Keratinocyte (primary cell): ENCODE measurements around the gene EGFR. TPM values are rescaled to one million over a fixed set of nuclear protein-coding genes. Genes with fewer than 3 reads are reported as not detected.

Experiments
- DNase-seq: peaks from one replicate; pipeline ENCODE4 v3.0.0-alpha.2; 2011; ENCODE audit warnings: low read depth, missing footprints, low spot score
- FAIRE-seq: peaks from 2 replicates; lab custom pipeline; 2011; peaks lifted over from hg19 to GRCh38; lab: Jason Lieb, UNC
- H2AFZ ChIP-seq: 2 replicates; pipeline ENCODE4 v1.6.0; 2012; ENCODE audit warnings: low read length, control low read depth, inconsistent platforms; ENCODE audit not compliant: control insufficient read depth
- H3K27ac ChIP-seq: 2 replicates; pipeline ENCODE4 v1.5.1; 2011; ENCODE audit warnings: low read length; ENCODE audit not compliant: control insufficient read depth, insufficient read depth
- H3K27me3 ChIP-seq: 3 replicates; pipeline ENCODE4 v1.6.0; 2011; ENCODE audit warnings: low read length; ENCODE audit not compliant: control insufficient read depth, insufficient read depth; ENCODE audit errors: extremely low read depth
- H3K36me3 ChIP-seq, 2 experiments: 2 replicates in 1 of 2; 3 replicates in 1 of 2; pipeline ENCODE4 v1.5.1; 2011; ENCODE audit warnings: low read length in 2 of 2, mild to moderate bottlenecking in 1 of 2; ENCODE audit not compliant: control insufficient read depth in 2 of 2, insufficient read depth in 2 of 2; ENCODE audit errors: extremely low read depth in 1 of 2
- H3K4me1 ChIP-seq: 3 replicates; pipeline ENCODE4 v1.5.1; 2011; ENCODE audit warnings: low read length; ENCODE audit not compliant: control insufficient read depth, insufficient read depth; ENCODE audit errors: extremely low read depth
- H3K4me2 ChIP-seq: 3 replicates; pipeline ENCODE4 v1.6.0; 2011; ENCODE audit warnings: low read depth, low read length; ENCODE audit not compliant: control insufficient read depth, insufficient read depth; ENCODE audit errors: extremely low read depth
- H3K4me3 ChIP-seq, 3 experiments: fragments of 200-600 bp in 1 of 3; sonication (generic) in 1 of 3; 2 replicates in 2 of 3; 3 replicates in 1 of 3; pipeline ENCODE4 v1.5.1; 2011 to 2016; ENCODE audit warnings: low read length in 3 of 3, mild to moderate bottlenecking in 3 of 3, control low read depth in 2 of 3, inconsistent platforms in 1 of 3, low read depth in 1 of 3, mixed read lengths in 1 of 3, mixed run types in 1 of 3, moderate library complexity in 1 of 3; ENCODE audit not compliant: control insufficient read depth in 2 of 3, insufficient read depth in 2 of 3; ENCODE audit errors: extremely low read depth in 1 of 3
- H3K79me2 ChIP-seq: 2 replicates; pipeline ENCODE4 v1.6.0; 2012; ENCODE audit warnings: low read length; ENCODE audit not compliant: control insufficient read depth, insufficient read depth
- H3K9ac ChIP-seq: 3 replicates; pipeline ENCODE4 v1.6.0; 2011; ENCODE audit warnings: low read length; ENCODE audit not compliant: control insufficient read depth, insufficient read depth; ENCODE audit errors: extremely low read depth
- H3K9me1 ChIP-seq: 3 replicates; pipeline ENCODE4 v1.6.0; 2011; ENCODE audit warnings: low read length; ENCODE audit not compliant: control insufficient read depth, insufficient read depth; ENCODE audit errors: extremely low read depth
- H3K9me3 ChIP-seq: 2 replicates; pipeline ENCODE4 v1.5.1; 2012; ENCODE audit warnings: low read depth, low read length; ENCODE audit not compliant: control insufficient read depth
- H4K20me1 ChIP-seq: 3 replicates; pipeline ENCODE4 v1.6.0; 2011; ENCODE audit warnings: low read length; ENCODE audit not compliant: control insufficient read depth, insufficient read depth; ENCODE audit errors: extremely low read depth
- CTCF ChIP-seq, 3 experiments: IDR thresholded peaks in 1 of 3; conservative IDR thresholded peaks in 1 of 3; optimal IDR thresholded peaks in 1 of 3; 2 replicates in 2 of 3; 3 replicates in 1 of 3; pipeline versions ENCODE3 to v1.5.1; 2011; ENCODE audit warnings: low read length in 3 of 3, mild to moderate bottlenecking in 3 of 3, moderate library complexity in 2 of 3, control low read depth in 1 of 3, inconsistent platforms in 1 of 3; ENCODE audit not compliant: insufficient read depth in 2 of 3; ENCODE audit errors: extremely low read depth in 1 of 3
- EZH2 ChIP-seq: IDR thresholded peaks from one replicate; pipeline ENCODE4 v1.6.1; 2012; ENCODE audit warnings: inconsistent platforms, mild to moderate bottlenecking, low read length, moderate library complexity
- dilution Hi-C: fragments of 300-500 bp; cut with MboI; formaldehyde crosslinking; loops from one replicate; pipeline ENCODE4 v1.7.0; 2020; ENCODE audit warnings: low sequenced_read_pairs; ENCODE audit not compliant: extremely low pct_ligation_motif_present
- polyA plus RNA-seq, 5 experiments: library from polyadenylated mRNA; depleted of rRNA in 3 of 5; stranded (reverse) in 3 of 5; stranded (forward) in 1 of 5; unstranded in 1 of 5; fragments of >200 nt; gene quantifications; 1 replicate in 1 of 5; 2 replicates in 3 of 5; 3 replicates in 1 of 5; pipeline versions ENCODE4 v1.2.1 to v1.2.3, GENCODE V29; 2011 to 2012; ENCODE audit warnings: missing spikeins in 2 of 5, low read depth in 1 of 5, low replicate concordance in 1 of 5

EGFR gene
- polyA plus RNA-seq, 1 donor (not counting 4 experiments of a cell fraction or from before 2014, with no cell fraction given): 120 TPM

- Histone ChIP-seq H3K27ac (no peak overlapping the region), H3K9me1 (no peaks in the 10 kb centered on the region), H3K9me3 (no peaks in the 10 kb centered on the region), H3K79me2 (no peaks in the 10 kb centered on the region), H3K4me3 (no peak overlapping the region), H3K4me1 (peaks cover 19% of the 10 kb centered on the region), H3K36me3 (no peaks in the 10 kb centered on the region), H4K20me1 (no peaks in the 10 kb centered on the region), H2AFZ (no peak overlapping the region), H3K27me3 (no peaks in the 10 kb centered on the region), H3K4me2 (peak overlapping the region; percentile 4), H3K9ac (no peak overlapping the region)
- TF ChIP-seq CTCF (optimal IDR thresholded peaks at IDR 0.05 in 1 of 3, IDR thresholded peaks at IDR 0.05 in 1 of 3, conservative IDR thresholded peaks at IDR 0.05 in 1 of 3; ENCODE audit: extremely low read depth in 1 of 3, insufficient read depth in 2 of 3, low read length in 3 of 3) (no peak), EZH2 (no peak)
- DNase-seq (no peak), FAIRE-seq (peak; percentile 59)
- dilution Hi-C loops: no loop called here
These were observed 226.5 kb downstream of the EGFR start for GRCh38 chr7:55245271-55245723.

DNA sequence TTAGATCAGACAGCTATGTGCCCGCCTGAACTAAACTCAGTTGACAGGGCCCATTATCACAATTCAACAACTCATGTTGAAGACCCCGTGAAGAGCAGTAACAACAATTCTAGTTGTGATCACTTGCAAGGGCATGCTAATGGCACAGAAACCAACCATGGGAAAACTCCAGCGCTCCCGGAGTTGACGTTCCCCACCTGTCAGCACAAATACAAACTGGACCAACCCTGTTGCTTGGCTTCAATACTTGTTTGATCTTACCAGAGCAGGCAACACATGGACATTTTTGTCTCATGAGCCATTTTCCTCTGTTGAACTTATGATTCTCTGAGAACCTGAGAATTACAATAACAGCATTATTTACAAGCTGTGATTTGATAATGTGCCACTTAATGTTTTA lies 227.4 kb downstream of the EGFR start:
- Histone ChIP-seq H3K9ac (no peak overlapping the region), H3K4me3 (no peak overlapping the region), H3K4me1 (peaks cover 19% of the 10 kb centered on the region), H3K9me1 (no peaks in the 10 kb centered on the region), H3K79me2 (no peaks in the 10 kb centered on the region), H3K4me2 (no peak overlapping the region), H3K9me3 (no peaks in the 10 kb centered on the region), H3K27ac (no peak overlapping the region), H4K20me1 (no peaks in the 10 kb centered on the region), H3K27me3 (no peaks in the 10 kb centered on the region), H3K36me3 (no peaks in the 10 kb centered on the region), H2AFZ (no peak overlapping the region)
- FAIRE-seq (peak; percentile 49), DNase-seq (no peak)
- dilution Hi-C loops: no loop called here
- TF ChIP-seq EZH2 (no peak), CTCF (optimal IDR thresholded peaks at IDR 0.05 in 1 of 3, IDR thresholded peaks at IDR 0.05 in 1 of 3, conservative IDR thresholded peaks at IDR 0.05 in 1 of 3; ENCODE audit: extremely low read depth in 1 of 3, insufficient read depth in 2 of 3, low read length in 3 of 3) (no peak)
